H9 (cell line): ENCODE results near the gene RPGR. TPM values are rescaled to one million over a fixed set of nuclear protein-coding genes. Genes with fewer than 3 reads are reported as not detected.

Source experiments
- DNase-seq: peaks from one replicate; pipeline ENCODE4 v3.0.0-alpha.2; 2017
- H2AFZ ChIP-seq: one replicate; pipeline ENCODE4 v1.6.1; 2013; ENCODE audit warnings: mild to moderate bottlenecking, low read length, control low read depth, moderate library complexity
- H2AK5ac ChIP-seq: 2 replicates; pipeline ENCODE4 v1.6.1; 2013; ENCODE audit warnings: low read length, control low read depth, mixed read lengths; ENCODE audit not compliant: insufficient read length
- H2BK120ac ChIP-seq: one replicate; pipeline ENCODE4 v1.6.1; 2013; ENCODE audit warnings: low read depth, mild to moderate bottlenecking, low read length, control low read depth, inconsistent platforms; ENCODE audit not compliant: poor library complexity, severe bottlenecking
- H2BK12ac ChIP-seq: 2 replicates; pipeline ENCODE4 v1.6.1; 2013; ENCODE audit warnings: low read length, control low read depth, mixed read lengths, low read depth; ENCODE audit not compliant: insufficient read length
- H2BK15ac ChIP-seq: 2 replicates; pipeline ENCODE4 v1.6.1; 2013; ENCODE audit warnings: low read depth, low read length, control low read depth
- H2BK20ac ChIP-seq: one replicate; pipeline ENCODE4 v1.6.1; 2013; ENCODE audit warnings: low read depth, mild to moderate bottlenecking, low read length, control low read depth, inconsistent platforms; ENCODE audit not compliant: poor library complexity, severe bottlenecking
- H2BK5ac ChIP-seq: 2 replicates; pipeline ENCODE4 v1.6.1; 2013; ENCODE audit warnings: low read length, control low read depth, mixed read lengths; ENCODE audit not compliant: insufficient read length
- H3K14ac ChIP-seq: 2 replicates; pipeline ENCODE4 v1.6.1; 2013; ENCODE audit warnings: low read length, control low read depth; ENCODE audit not compliant: insufficient read depth
- H3K18ac ChIP-seq: 2 replicates; pipeline ENCODE4 v1.6.1; 2013; ENCODE audit warnings: low read depth, mild to moderate bottlenecking, mixed read lengths, low read length, control low read depth; ENCODE audit not compliant: insufficient read length
- H3K23ac ChIP-seq: 2 replicates; pipeline ENCODE4 v1.6.1; 2013; ENCODE audit warnings: low read length, control low read depth, mixed read lengths, low read depth; ENCODE audit not compliant: insufficient read length
- H3K23me2 ChIP-seq: 2 replicates; pipeline ENCODE4 v1.6.1; 2013; ENCODE audit warnings: low read depth, mild to moderate bottlenecking, mixed read lengths, low read length, control low read depth; ENCODE audit not compliant: insufficient read length, poor library complexity, severe bottlenecking
- H3K27ac ChIP-seq: 2 replicates; pipeline ENCODE4 v1.5.1; 2013; ENCODE audit warnings: low read length, control low read depth, mixed read lengths, low read depth; ENCODE audit not compliant: insufficient read length
- H3K27me3 ChIP-seq: 2 replicates; pipeline ENCODE4 v1.6.1; 2013; ENCODE audit warnings: low read length, control low read depth, inconsistent platforms; ENCODE audit not compliant: insufficient read depth
- H3K4ac ChIP-seq: 2 replicates; pipeline ENCODE4 v1.6.1; 2013; ENCODE audit warnings: low read depth, mild to moderate bottlenecking, control low read depth, inconsistent platforms, low read length, moderate library complexity
- H3K4me1 ChIP-seq: 2 replicates; pipeline ENCODE4 v1.6.1; 2013; ENCODE audit warnings: low read length, control low read depth, inconsistent platforms; ENCODE audit not compliant: insufficient read depth
- H3K4me2 ChIP-seq: 2 replicates; pipeline ENCODE4 v1.6.1; 2013; ENCODE audit warnings: low read length, control low read depth, mixed read lengths; ENCODE audit not compliant: insufficient read length, insufficient read depth
- H3K56ac ChIP-seq: 2 replicates; pipeline ENCODE4 v1.6.1; 2013; ENCODE audit warnings: low read depth, mild to moderate bottlenecking, mixed read lengths, low read length, control low read depth; ENCODE audit not compliant: insufficient read length
- H3K79me1 ChIP-seq: 2 replicates; pipeline ENCODE4 v1.6.1; 2013; ENCODE audit warnings: low read depth, mild to moderate bottlenecking, moderate library complexity, low read length, control low read depth, inconsistent platforms; ENCODE audit not compliant: insufficient read depth, poor library complexity, severe bottlenecking
- H3K79me2 ChIP-seq: 2 replicates; pipeline ENCODE4 v1.6.1; 2013; ENCODE audit warnings: low read length, control low read depth, inconsistent platforms; ENCODE audit not compliant: insufficient read depth
- H3K9ac ChIP-seq: 2 replicates; pipeline ENCODE4 v1.6.1; 2013; ENCODE audit warnings: low read length, control low read depth, mixed read lengths; ENCODE audit not compliant: insufficient read length; ENCODE audit errors: extremely low read depth
- H3K9me3 ChIP-seq: one replicate; pipeline ENCODE4 v1.6.1; 2013; ENCODE audit warnings: low read depth, low read length, inconsistent platforms; ENCODE audit not compliant: control insufficient read depth
- H3T11ph ChIP-seq: one replicate; pipeline ENCODE4 v1.6.1; 2013; ENCODE audit warnings: mild to moderate bottlenecking, low read length, control low read depth, inconsistent platforms
- H4K20me1 ChIP-seq: one replicate; pipeline ENCODE4 v1.6.1; 2013; ENCODE audit not compliant: control insufficient read depth, insufficient read length, insufficient read depth
- H4K5ac ChIP-seq: 2 replicates; pipeline ENCODE4 v1.6.1; 2013; ENCODE audit warnings: low read depth, mild to moderate bottlenecking, mixed read lengths, low read length, control low read depth; ENCODE audit not compliant: insufficient read length
- H4K8ac ChIP-seq: replicated peaks from 2 replicates; pipeline ENCODE4 v1.6.1; 2013; ENCODE audit warnings: low read length, control low read depth, mixed read lengths, low read depth; ENCODE audit not compliant: insufficient read length
- H4K91ac ChIP-seq: 2 replicates; pipeline ENCODE4 v1.6.1; 2013; ENCODE audit warnings: low read depth, mild to moderate bottlenecking, moderate library complexity, mixed read lengths, low read length, control low read depth; ENCODE audit not compliant: insufficient read length
- H3K27ac Mint-ChIP-seq, 3 experiments: 2 replicates in 2 of 3; 3 replicates in 1 of 3; pipeline ENCODE4 v1.8.0; 2020 to 2021; ENCODE audit warnings: mixed read lengths in 3 of 3, mild to moderate bottlenecking in 1 of 3, moderate library complexity in 1 of 3
- H3K27me3 Mint-ChIP-seq: 2 replicates; pipeline ENCODE4 v1.8.0; 2021; ENCODE audit warnings: low read depth, mild to moderate bottlenecking, moderate library complexity, mixed read lengths
- H3K36me3 Mint-ChIP-seq, 3 experiments: 2 replicates in 2 of 3; 3 replicates in 1 of 3; pipeline ENCODE4 v1.8.0; 2020 to 2021; ENCODE audit warnings: low read depth in 3 of 3, mixed read lengths in 3 of 3; ENCODE audit not compliant: insufficient read depth in 1 of 3
- H3K4me1 Mint-ChIP-seq, 2 experiments: 2 replicates each; pipeline ENCODE4 v1.8.0; 2020; ENCODE audit warnings: mixed read lengths in 2 of 2
- H3K4me3 Mint-ChIP-seq, 2 experiments: 2 replicates in 1 of 2; 3 replicates in 1 of 2; pipeline ENCODE4 v1.8.0; 2020 to 2021; ENCODE audit warnings: mild to moderate bottlenecking in 2 of 2, mixed read lengths in 2 of 2, moderate library complexity in 1 of 2
- H3K9me3 Mint-ChIP-seq, 2 experiments: 2 replicates in 1 of 2; 3 replicates in 1 of 2; pipeline ENCODE4 v1.8.0; 2020; ENCODE audit warnings: mild to moderate bottlenecking in 2 of 2, mixed read lengths in 2 of 2, moderate library complexity in 1 of 2
- WGBS: extraction: QIAGEN DNeasy Blood & Tissue Kit; methylation state at CpG from one replicate; pipeline ENCODE4 v1.1.7; 2013; ENCODE audit warnings: missing lambda C conversion rate, low lambda C conversion rate, mixed read lengths; ENCODE audit not compliant: insufficient read length; ENCODE audit errors: extremely low coverage; 5-methylcytosine and 5-hydroxymethylcytosine counted together
- total RNA-seq: library from RNA; stranded (reverse); gene quantifications from 2 replicates; pipeline ENCODE4 v1.2.1, GENCODE V29; 2021
- TF ChIP-seq, protein P1 (sequence below): fragments of 200-600 bp; sonication (generic); conservative IDR thresholded peaks from 3 replicates; pipeline ENCODE4 v1.8.0; 2021; ENCODE audit warnings: antibody characterized with exemption, mild to moderate bottlenecking

The RPGR gene
- total RNA-seq, 1 experiment from 2014 or later, result 7.3 TPM

DNA sequence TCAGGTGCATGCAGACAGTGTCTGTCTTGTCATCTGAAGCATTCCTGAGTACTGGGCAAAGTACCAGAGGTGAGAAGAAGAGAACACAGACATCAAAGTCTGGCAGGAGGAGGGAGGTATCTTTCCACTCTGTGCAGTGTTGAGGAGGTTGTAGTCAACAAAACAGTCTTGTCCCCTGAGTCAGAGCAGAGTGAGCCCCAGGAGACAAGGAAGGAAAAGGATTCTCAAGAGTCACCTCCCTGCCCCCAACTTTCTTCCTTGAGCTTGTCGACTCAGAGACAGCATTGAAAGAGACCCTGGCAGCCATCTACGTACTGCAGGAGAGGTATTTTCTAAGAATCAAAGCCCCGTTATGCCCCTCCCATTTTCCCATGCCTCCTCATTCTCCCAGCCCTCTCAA is 102.2 kb downstream of the RPGR start:
- Histone ChIP-seq H3K9me3 (no peaks in the 10 kb centered on the region), H4K20me1 (no peaks in the 10 kb centered on the region), H3K9ac (no peak overlapping the region), H3K4me2 (no peak overlapping the region), H2BK20ac (no peak overlapping the region), H4K5ac (no peak overlapping the region), H2AK5ac (no peak overlapping the region), H3K14ac (no peak overlapping the region), H3K27ac (no peak overlapping the region), H3K23ac (no peak overlapping the region), H3K27me3 (peaks cover 13% of the 10 kb centered on the region; the same call in 1 of the 2 replicates), H3K56ac (no peak overlapping the region), H3K18ac (no peak overlapping the region), H2BK5ac (no peak overlapping the region), H3K4me1 (no peaks in the 10 kb centered on the region; the same call in 1 of the 2 replicates), H4K8ac (no peak overlapping the region), H3K4ac (no peak overlapping the region), H4K91ac (no peak overlapping the region), H2AFZ (no peak overlapping the region), H2BK120ac (no peak overlapping the region), H2BK12ac (no peak overlapping the region), H3K23me2 (peaks cover 9% of the 10 kb centered on the region), H2BK15ac (no peak overlapping the region), H3K79me2 (no peaks in the 10 kb centered on the region), H3K79me1 (no peaks in the 10 kb centered on the region), H3T11ph (no peak overlapping the region)
- peaks cover 63 to 70% of the 10 kb centered on the region in 2 experiments for H3K9me3 Mint-ChIP-seq
- TF ChIP-seq, protein P1, sequence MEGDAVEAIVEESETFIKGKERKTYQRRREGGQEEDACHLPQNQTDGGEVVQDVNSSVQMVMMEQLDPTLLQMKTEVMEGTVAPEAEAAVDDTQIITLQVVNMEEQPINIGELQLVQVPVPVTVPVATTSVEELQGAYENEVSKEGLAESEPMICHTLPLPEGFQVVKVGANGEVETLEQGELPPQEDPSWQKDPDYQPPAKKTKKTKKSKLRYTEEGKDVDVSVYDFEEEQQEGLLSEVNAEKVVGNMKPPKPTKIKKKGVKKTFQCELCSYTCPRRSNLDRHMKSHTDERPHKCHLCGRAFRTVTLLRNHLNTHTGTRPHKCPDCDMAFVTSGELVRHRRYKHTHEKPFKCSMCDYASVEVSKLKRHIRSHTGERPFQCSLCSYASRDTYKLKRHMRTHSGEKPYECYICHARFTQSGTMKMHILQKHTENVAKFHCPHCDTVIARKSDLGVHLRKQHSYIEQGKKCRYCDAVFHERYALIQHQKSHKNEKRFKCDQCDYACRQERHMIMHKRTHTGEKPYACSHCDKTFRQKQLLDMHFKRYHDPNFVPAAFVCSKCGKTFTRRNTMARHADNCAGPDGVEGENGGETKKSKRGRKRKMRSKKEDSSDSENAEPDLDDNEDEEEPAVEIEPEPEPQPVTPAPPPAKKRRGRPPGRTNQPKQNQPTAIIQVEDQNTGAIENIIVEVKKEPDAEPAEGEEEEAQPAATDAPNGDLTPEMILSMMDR, result no peak
- H3K4me1 Mint-ChIP-seq, result peaks cover 8 to 15% of the 10 kb centered on the region in 2 experiments; a peak in 3 of 4 replicates
- no peak overlapping the region for H3K27ac Mint-ChIP-seq
- DNase-seq, result no peak
- WGBS, result no CpG with 5 or more reads among the region's 3 CpGs
- H3K27me3 Mint-ChIP-seq, result peaks cover 31% of the 10 kb centered on the region
- H3K4me3 Mint-ChIP-seq, result no peak overlapping the region
- no peaks in the 10 kb centered on the region; a peak in 1 of 7 replicates for H3K36me3 Mint-ChIP-seq
